ENCODE measurements around the gene CCDC69. TPM values are rescaled to one million over a fixed set of nuclear protein-coding genes. Genes with fewer than 3 reads are reported as not detected.

CCDC69 gene
- total and polyA plus RNA-seq, 10 of the 15 experiments (the other 5 are each of a cell fraction or from before 2014, with no cell fraction given) = 13.5 to 106 (median 70.1) TPM

DNA sequence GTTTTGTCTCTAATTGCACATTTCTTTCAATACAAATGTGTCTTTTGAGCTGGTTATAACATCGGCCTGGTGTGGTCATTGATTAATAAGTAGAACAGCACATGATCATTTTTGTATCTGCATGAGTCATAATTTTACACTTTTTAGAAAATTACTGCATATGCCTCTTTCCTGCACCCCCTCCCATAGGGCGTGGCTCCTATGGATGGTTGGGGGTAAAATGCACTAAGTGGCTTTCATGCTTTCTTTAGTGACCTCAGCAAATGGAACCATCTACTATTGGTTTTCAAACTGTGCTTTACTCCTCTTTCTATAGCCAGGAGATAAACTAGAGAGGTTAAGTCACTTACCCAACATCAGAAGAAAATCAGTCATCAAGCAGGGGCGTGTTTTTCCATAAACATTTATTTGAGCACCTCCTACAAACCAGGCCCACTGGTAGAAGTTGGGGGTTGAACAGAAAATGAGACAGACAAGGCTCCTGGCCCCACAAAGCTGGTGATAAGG, 70.1 kb downstream of the CCDC69 start (continued):
- TF ChIP-seq SMARCA5 (IDR thresholded peaks at IDR 0.05) (no peak), SIX5 (IDR thresholded peaks at IDR 0.05; ENCODE audit: low read depth, low read length, severe bottlenecking) (no peak), EP300 (IDR thresholded peaks at IDR 0.05; ENCODE audit: borderline replicate concordance in 1 of 2, control insufficient read depth in 1 of 2, low read depth in 2 of 2, low read length in 2 of 2) (peak; percentile 33 to 48; a peak in 2 of 4 replicates), CEBPB (IDR thresholded peaks at IDR 0.05; ENCODE audit: borderline replicate concordance in 1 of 2, low read depth in 2 of 2, low read length in 2 of 2) (no peak), BACH1 (IDR thresholded peaks at IDR 0.05; ENCODE audit: borderline replicate concordance) (no peak), NFIC (IDR thresholded peaks at IDR 0.05; ENCODE audit: low read depth, low read length) (no peak), MEF2A (IDR thresholded peaks at IDR 0.05; ENCODE audit: insufficient read depth, low read depth, low read length) (peak; percentile 37; the same call in 1 of the 2 replicates), ZNF217 (IDR thresholded peaks at IDR 0.05) (no peak), HDAC6 (IDR thresholded peaks at IDR 0.05; ENCODE audit: unreplicated experiment) (no peak), BMI1 (IDR thresholded peaks at IDR 0.05; ENCODE audit: borderline replicate concordance) (no peak), SP1 (IDR thresholded peaks at IDR 0.05; ENCODE audit: low read depth, low read length) (no peak), ZNF384 (IDR thresholded peaks at IDR 0.05; ENCODE audit: borderline replicate concordance, low read depth, low read length) (no peak), RFX5 (IDR thresholded peaks at IDR 0.05; ENCODE audit: low read depth, low read length) (no peak), TBL1XR1 (IDR thresholded peaks at IDR 0.05; ENCODE audit: low read depth, low read length) (no peak), SPI1 (IDR thresholded peaks at IDR 0.05; ENCODE audit: borderline replicate concordance, insufficient read depth, low read depth, low read length) (no peak), KDM1A (IDR thresholded peaks at IDR 0.05; ENCODE audit: borderline replicate concordance) (no peak), GABPA (IDR thresholded peaks at IDR 0.05; ENCODE audit: low read depth) (no peak), ZBED1 (IDR thresholded peaks at IDR 0.05; ENCODE audit: borderline replicate concordance) (0 out of 2 replicates have a peak, but pooled peaks have one; percentile 60), TAF1 (IDR thresholded peaks at IDR 0.05; ENCODE audit: borderline replicate concordance, low read depth, low read length) (no peak), BRCA1 (IDR thresholded peaks at IDR 0.05; ENCODE audit: low read depth, low read length) (no peak), CREM (IDR thresholded peaks at IDR 0.05; ENCODE audit: low read depth) (peak; percentile 50; the same call in 1 of the 2 replicates)
- TF ChIP-seq, protein P1, sequence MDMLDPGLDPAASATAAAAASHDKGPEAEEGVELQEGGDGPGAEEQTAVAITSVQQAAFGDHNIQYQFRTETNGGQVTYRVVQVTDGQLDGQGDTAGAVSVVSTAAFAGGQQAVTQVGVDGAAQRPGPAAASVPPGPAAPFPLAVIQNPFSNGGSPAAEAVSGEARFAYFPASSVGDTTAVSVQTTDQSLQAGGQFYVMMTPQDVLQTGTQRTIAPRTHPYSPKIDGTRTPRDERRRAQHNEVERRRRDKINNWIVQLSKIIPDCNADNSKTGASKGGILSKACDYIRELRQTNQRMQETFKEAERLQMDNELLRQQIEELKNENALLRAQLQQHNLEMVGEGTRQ (IDR thresholded peaks at IDR 0.05; ENCODE audit: borderline replicate concordance, low read depth, low read length) = no peak; the same call in 1 of the 2 replicates
- TF ChIP-seq, protein P2, sequence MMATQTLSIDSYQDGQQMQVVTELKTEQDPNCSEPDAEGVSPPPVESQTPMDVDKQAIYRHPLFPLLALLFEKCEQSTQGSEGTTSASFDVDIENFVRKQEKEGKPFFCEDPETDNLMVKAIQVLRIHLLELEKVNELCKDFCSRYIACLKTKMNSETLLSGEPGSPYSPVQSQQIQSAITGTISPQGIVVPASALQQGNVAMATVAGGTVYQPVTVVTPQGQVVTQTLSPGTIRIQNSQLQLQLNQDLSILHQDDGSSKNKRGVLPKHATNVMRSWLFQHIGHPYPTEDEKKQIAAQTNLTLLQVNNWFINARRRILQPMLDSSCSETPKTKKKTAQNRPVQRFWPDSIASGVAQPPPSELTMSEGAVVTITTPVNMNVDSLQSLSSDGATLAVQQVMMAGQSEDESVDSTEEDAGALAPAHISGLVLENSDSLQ (IDR thresholded peaks at IDR 0.05) = no peak
- TF ChIP-seq, protein P3, sequence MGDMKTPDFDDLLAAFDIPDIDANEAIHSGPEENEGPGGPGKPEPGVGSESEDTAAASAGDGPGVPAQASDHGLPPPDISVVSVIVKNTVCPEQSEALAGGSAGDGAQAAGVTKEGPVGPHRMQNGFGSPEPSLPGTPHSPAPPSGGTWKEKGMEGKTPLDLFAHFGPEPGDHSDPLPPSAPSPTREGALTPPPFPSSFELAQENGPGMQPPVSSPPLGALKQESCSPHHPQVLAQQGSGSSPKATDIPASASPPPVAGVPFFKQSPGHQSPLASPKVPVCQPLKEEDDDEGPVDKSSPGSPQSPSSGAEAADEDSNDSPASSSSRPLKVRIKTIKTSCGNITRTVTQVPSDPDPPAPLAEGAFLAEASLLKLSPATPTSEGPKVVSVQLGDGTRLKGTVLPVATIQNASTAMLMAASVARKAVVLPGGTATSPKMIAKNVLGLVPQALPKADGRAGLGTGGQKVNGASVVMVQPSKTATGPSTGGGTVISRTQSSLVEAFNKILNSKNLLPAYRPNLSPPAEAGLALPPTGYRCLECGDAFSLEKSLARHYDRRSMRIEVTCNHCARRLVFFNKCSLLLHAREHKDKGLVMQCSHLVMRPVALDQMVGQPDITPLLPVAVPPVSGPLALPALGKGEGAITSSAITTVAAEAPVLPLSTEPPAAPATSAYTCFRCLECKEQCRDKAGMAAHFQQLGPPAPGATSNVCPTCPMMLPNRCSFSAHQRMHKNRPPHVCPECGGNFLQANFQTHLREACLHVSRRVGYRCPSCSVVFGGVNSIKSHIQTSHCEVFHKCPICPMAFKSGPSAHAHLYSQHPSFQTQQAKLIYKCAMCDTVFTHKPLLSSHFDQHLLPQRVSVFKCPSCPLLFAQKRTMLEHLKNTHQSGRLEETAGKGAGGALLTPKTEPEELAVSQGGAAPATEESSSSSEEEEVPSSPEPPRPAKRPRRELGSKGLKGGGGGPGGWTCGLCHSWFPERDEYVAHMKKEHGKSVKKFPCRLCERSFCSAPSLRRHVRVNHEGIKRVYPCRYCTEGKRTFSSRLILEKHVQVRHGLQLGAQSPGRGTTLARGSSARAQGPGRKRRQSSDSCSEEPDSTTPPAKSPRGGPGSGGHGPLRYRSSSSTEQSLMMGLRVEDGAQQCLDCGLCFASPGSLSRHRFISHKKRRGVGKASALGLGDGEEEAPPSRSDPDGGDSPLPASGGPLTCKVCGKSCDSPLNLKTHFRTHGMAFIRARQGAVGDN (IDR thresholded peaks at IDR 0.05) = no peak

All from GM12878 (cell line).